Adrenal gland (tissue), 12 donors: ENCODE measurements around the gene FOXN3. TPM values are rescaled to one million over a fixed set of nuclear protein-coding genes. Genes with fewer than 3 reads are reported as not detected.

Experiments used
- DNase-seq, 7 donors: peaks; one replicate each; pipeline ENCODE4 v3.0.0-alpha.2; 2019 to 2020
- H3K27ac ChIP-seq, 5 donors: fragments of 200-600 bp; sonication (generic) in 4 of 5; 1 replicate in 3 of 5; 2 replicates in 2 of 5; pipeline versions ENCODE4 v1.5.1 to v1.8.0; 2016 to 2020; ENCODE audit warnings: mild to moderate bottlenecking in 1 of 5
- H3K27me3 ChIP-seq: fragments of 200-600 bp; 2 replicates; pipeline ENCODE4 v1.8.0; 2021
- H3K36me3 ChIP-seq, 2 donors: fragments of 200-600 bp; replicated peaks in 1 of 2; 1 replicate in 1 of 2; 2 replicates in 1 of 2; pipeline versions ENCODE4 v1.5.1 to v1.8.0; 2018 to 2022
- H3K4me1 ChIP-seq, 2 donors: fragments of 200-600 bp; replicated peaks in 1 of 2; 1 replicate in 1 of 2; 2 replicates in 1 of 2; pipeline versions ENCODE4 v1.5.1 to v1.8.0; 2018 to 2021
- H3K4me3 ChIP-seq, 4 donors: fragments of 200-600 bp; sonication (generic) in 3 of 4; one replicate each; pipeline ENCODE4 v1.5.1; 2016 to 2018
- H3K9me3 ChIP-seq, 3 donors: fragments of 200-600 bp; sonication (generic) in 1 of 3; replicated peaks in 1 of 3; 1 replicate in 2 of 3; 2 replicates in 1 of 3; pipeline versions ENCODE4 v1.5.1 to v1.8.0; 2016 to 2021
- POLR2A ChIP-seq, 2 donors: fragments of 450-650 bp; IDR thresholded peaks; one replicate each; pipeline ENCODE4 v1.6.1; 2017; ENCODE audit warnings: antibody characterized with exemption in 2 of 2, mild to moderate bottlenecking in 2 of 2, moderate library complexity in 1 of 2
- WGBS, 4 donors: extraction: QIAGEN DNeasy Blood & Tissue Kit in 2 of 4; methylation state at CpG; one replicate each; pipeline versions ENCODE4 v1.1.5 to v1.1.7; 2013 to 2017; 5-methylcytosine and 5-hydroxymethylcytosine counted together
- intact Hi-C, 2 donors: fragments of 100-400 bp; cut with DNase I; formaldehyde crosslinking; loops; one replicate each; pipeline versions ENCODE4 v1.14.1 to v1.15.0; 2022 to 2023
- polyA plus RNA-seq, 3 donors: library from polyadenylated mRNA; stranded (reverse); fragments of 200-250 nt in 2 of 3; fragments of 350-450 nt in 1 of 3; fragmentation: Illumina TruSeq in 1 of 3; extraction: RNeasy Lipid Tissue Mini Kit (QIAGEN cat#74804) in 1 of 3; gene quantifications; one replicate each; pipeline ENCODE4 v1.2.3, GENCODE V29; 2013 to 2014
- total RNA-seq, 9 donors: library from RNA; depleted of rRNA in 4 of 9; stranded (reverse); fragments of >200 nt in 4 of 9; fragments of 120-200 nt in 1 of 9; fragmentation: NEBNext Ultra II Directional in 1 of 9; extraction: Animal tissue kit (Norgen Biotek cat#: 25700) in 1 of 9; gene quantifications; one replicate each; pipeline versions ENCODE4 v1.1.0 to v1.2.4, GENCODE V29; 2013 to 2023
- TF ChIP-seq, protein P1 (sequence below), 6 experiments: fragments of 450-650 bp in 4 of 6; fragments of 200-600 bp in 2 of 6; sonication (generic) in 1 of 6; IDR thresholded peaks; 1 replicate in 5 of 6; 2 replicates in 1 of 6; pipeline versions ENCODE4 v1.5.1 to v1.8.0; 2016 to 2021; ENCODE audit warnings: antibody characterized with exemption in 6 of 6, mild to moderate bottlenecking in 2 of 6, moderate library complexity in 1 of 6
- donor health status: healthy with polysubstance abuse.
- donor health status: Bipolar disorder and iron deficiency.
- donor health status: DM: yes; HTN: yes; CAD: no.
- donor health status: DM: no; HTN: no; CAD: no.
- donor health status: DM: no; HTN: no; CAD: no.
- donor health status: DM: yes; HTN: yes; CAD: no.

Gene FOXN3
- total and polyA plus RNA-seq, 12 donors = 10.7 to 131 (median 96.8) TPM

- Histone ChIP-seq H3K4me3 (no peak overlapping the region), H3K36me3 (no peaks in the 10 kb centered on the region), H3K27ac (no peak overlapping the region), H3K9me3 (no peaks in the 10 kb centered on the region), H3K27me3 (no peaks in the 10 kb centered on the region), H3K4me1 (peaks cover 19 to 34% of the 10 kb centered on the region in 2 donors)
- intact Hi-C loops = no loop called here
- 82 to 87% (median 86%) methylated on average over 6 of the region's 6 CpGs for WGBS, 4 donors
- TF ChIP-seq POLR2A (IDR thresholded peaks at IDR 0.05) = no peak
- TF ChIP-seq, protein P1, sequence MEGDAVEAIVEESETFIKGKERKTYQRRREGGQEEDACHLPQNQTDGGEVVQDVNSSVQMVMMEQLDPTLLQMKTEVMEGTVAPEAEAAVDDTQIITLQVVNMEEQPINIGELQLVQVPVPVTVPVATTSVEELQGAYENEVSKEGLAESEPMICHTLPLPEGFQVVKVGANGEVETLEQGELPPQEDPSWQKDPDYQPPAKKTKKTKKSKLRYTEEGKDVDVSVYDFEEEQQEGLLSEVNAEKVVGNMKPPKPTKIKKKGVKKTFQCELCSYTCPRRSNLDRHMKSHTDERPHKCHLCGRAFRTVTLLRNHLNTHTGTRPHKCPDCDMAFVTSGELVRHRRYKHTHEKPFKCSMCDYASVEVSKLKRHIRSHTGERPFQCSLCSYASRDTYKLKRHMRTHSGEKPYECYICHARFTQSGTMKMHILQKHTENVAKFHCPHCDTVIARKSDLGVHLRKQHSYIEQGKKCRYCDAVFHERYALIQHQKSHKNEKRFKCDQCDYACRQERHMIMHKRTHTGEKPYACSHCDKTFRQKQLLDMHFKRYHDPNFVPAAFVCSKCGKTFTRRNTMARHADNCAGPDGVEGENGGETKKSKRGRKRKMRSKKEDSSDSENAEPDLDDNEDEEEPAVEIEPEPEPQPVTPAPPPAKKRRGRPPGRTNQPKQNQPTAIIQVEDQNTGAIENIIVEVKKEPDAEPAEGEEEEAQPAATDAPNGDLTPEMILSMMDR (IDR thresholded peaks at IDR 0.05) = no peak
- no peak for DNase-seq
These were observed 158.2 kb downstream of the FOXN3 start for GRCh38 chr14:89258728-89259273.

DNA sequence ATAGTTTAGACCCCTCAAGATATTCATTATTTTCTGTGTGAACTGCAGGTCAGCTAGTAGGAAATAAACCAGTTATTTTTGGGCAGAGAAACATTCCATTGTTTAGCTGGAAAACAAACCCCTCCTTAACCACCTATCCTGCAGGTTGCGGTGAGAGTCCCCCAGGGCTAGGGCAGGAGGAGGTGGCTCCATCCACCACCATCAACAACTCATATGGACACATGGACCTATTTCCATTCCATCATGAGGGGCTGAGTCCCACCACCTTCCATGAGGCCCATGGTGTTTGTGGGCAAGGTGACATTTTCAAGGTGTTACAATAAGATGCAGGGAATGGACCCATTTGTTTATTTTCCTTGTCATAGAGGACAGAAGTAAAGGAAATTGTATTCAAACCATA lies 160.1 kb downstream of the FOXN3 start:
- 93 to 100% (median 98%) methylated on average over 1 of the region's 1 CpG for WGBS, 4 donors
- Histone ChIP-seq H3K9me3 (no peaks in the 10 kb centered on the region), H3K4me3 (no peak overlapping the region), H3K4me1 (peaks cover 19 to 28% of the 10 kb centered on the region in 2 donors), H3K27me3 (no peaks in the 10 kb centered on the region), H3K36me3 (no peaks in the 10 kb centered on the region), H3K27ac (no peak overlapping the region)
- no peak for TF ChIP-seq POLR2A (IDR thresholded peaks at IDR 0.05)
- TF ChIP-seq, protein P1 (IDR thresholded peaks at IDR 0.05) = no peak
- intact Hi-C loops = no loop called here
- DNase-seq = peak in 1 of 7 donors; percentile 14

DNA sequence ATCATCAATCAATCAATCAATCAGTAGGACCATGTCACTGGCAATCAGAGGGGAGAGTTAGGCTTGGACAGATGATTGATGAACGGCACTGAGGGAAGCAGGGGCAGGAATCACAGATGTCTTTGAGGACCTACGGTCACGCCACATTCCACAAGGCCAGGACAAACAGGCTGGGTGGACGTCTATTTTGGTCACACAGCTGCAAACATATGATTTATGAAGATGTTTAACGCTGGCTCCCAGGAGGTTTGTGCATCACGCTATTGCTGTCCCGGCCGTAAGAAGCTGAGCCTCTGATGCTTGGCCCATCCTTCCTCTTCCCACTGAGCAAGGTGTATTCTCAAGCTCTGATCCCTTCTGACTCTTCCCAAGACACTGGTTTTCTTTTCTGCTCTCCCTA lies 160.8 kb downstream of the FOXN3 start:
- intact Hi-C loops = no loop called here
- Histone ChIP-seq H3K4me1 (peaks cover 19 to 28% of the 10 kb centered on the region in 2 donors), H3K9me3 (no peaks in the 10 kb centered on the region), H3K36me3 (no peaks in the 10 kb centered on the region), H3K27me3 (no peaks in the 10 kb centered on the region), H3K27ac (peak overlapping the region in 1 of 5 donors; percentile 29), H3K4me3 (no peak overlapping the region)
- WGBS, 4 donors = 37 to 51% (median 48%) methylated on average over 8 of the region's 8 CpGs
- TF ChIP-seq, protein P1 (IDR thresholded peaks at IDR 0.05) = no peak
- no peak for TF ChIP-seq POLR2A (IDR thresholded peaks at IDR 0.05)
- DNase-seq = peak in 4 of 7 donors; percentile 40 to 75 (median 48)

DNA sequence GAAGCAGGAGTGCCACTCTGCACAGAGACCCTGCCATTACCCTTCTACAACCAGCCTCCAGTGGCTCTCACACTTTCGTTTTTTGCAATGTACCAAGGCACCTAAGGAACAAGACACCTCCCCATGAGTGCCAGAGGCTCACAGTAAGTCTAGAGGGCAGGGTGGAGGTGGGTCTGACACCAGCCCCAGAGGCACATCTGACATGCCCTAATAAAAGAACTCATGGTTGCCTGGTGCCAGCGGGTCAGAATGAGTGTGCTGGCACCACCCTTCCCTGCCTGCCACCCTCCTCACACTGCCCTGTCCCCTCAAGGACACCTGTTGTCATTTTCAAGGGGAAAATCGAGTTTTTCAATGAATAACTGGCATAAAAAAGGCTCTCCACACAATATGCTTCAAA lies 161.2 kb downstream of the FOXN3 start:
- 27 to 71% (median 56%) methylated on average over 2 to 3 of the region's 3 CpGs for WGBS, 4 donors
- no peaks in the 10 kb centered on the region for H3K9me3 ChIP-seq
- intact Hi-C loops = no loop called here
- H3K4me1 ChIP-seq = peaks cover 19 to 28% of the 10 kb centered on the region in 2 donors
- H3K27me3 ChIP-seq = no peaks in the 10 kb centered on the region
- H3K4me3 ChIP-seq = no peak overlapping the region
- peak overlapping the region in 2 of 5 donors; percentile 15 to 29 for H3K27ac ChIP-seq
- TF ChIP-seq, protein P1 (IDR thresholded peaks at IDR 0.05) = no peak
- TF ChIP-seq POLR2A (IDR thresholded peaks at IDR 0.05) = no peak
- peak in 3 of 7 donors; percentile 24 to 50 (median 49) for DNase-seq
- no peaks in the 10 kb centered on the region for H3K36me3 ChIP-seq
